HepG2 (cell line): ENCODE measurements around the gene NOTUM. TPM values are rescaled to one million over a fixed set of nuclear protein-coding genes. Genes with fewer than 3 reads are reported as not detected.

Experiments used
- ARID4A ChIP-seq: sonication (generic); formaldehyde crosslinking; IDR thresholded peaks from 2 replicates; pipeline ENCODE4 v1.5.0; 2020; ENCODE audit warnings: mild to moderate bottlenecking, missing genetic modification reagents, borderline replicate concordance
- ELF4 ChIP-seq: sonication (generic); formaldehyde crosslinking; IDR thresholded peaks from 2 replicates; pipeline ENCODE4 v1.5.0; 2020; ENCODE audit warnings: missing genetic modification reagents, mild to moderate bottlenecking, moderate library complexity, borderline replicate concordance
- HOXA9 ChIP-seq: sonication (generic); formaldehyde crosslinking; IDR thresholded peaks from 2 replicates; pipeline ENCODE4 v1.8.1; 2022; ENCODE audit warnings: missing genetic modification reagents, mild to moderate bottlenecking, moderate library complexity, borderline replicate concordance
- MBNL3 ChIP-seq: fragments of 250-450 bp; sonication (Bioruptor Pico); conservative IDR thresholded peaks from 2 replicates; pipeline ENCODE4 v1.8.0; 2022; ENCODE audit warnings: mild to moderate bottlenecking, inconsistent platforms
- SALL2 ChIP-seq: sonication (generic); formaldehyde crosslinking; IDR thresholded peaks from 2 replicates; pipeline ENCODE4 v1.8.1; 2023; ENCODE audit warnings: mild to moderate bottlenecking, missing genetic modification reagents, inconsistent platforms
- SMAD9 ChIP-seq: sonication (generic); formaldehyde crosslinking; IDR thresholded peaks from 2 replicates; pipeline ENCODE4 v1.5.1; 2020; ENCODE audit warnings: mild to moderate bottlenecking, missing genetic modification reagents
- TAF1 ChIP-seq: sonication (generic); formaldehyde crosslinking; IDR thresholded peaks from 2 replicates; pipeline ENCODE4 v1.4.0; 2020; ENCODE audit warnings: missing genetic modification reagents
- ZBTB26 ChIP-seq: IDR thresholded peaks from 2 replicates; pipeline ENCODE4 v1.6.1; 2016; ENCODE audit warnings: missing compliant biosample characterization, missing genetic modification reagents, borderline replicate concordance
- ZFX ChIP-seq: sonication (generic); formaldehyde crosslinking; IDR thresholded peaks from 2 replicates; pipeline ENCODE4 v1.4.0; 2020; ENCODE audit warnings: mild to moderate bottlenecking, low read depth, missing genetic modification reagents, moderate library complexity
- ZNF17 ChIP-seq: sonication (generic); formaldehyde crosslinking; IDR thresholded peaks from 2 replicates; pipeline ENCODE4 v1.5.0; 2020; ENCODE audit warnings: mild to moderate bottlenecking, missing genetic modification reagents
- ZNF446 ChIP-seq: sonication (generic); formaldehyde crosslinking; IDR thresholded peaks from 2 replicates; pipeline ENCODE4 v1.5.0; 2020; ENCODE audit warnings: mild to moderate bottlenecking, missing genetic modification reagents
- ZNF646 ChIP-seq: sonication (generic); formaldehyde crosslinking; IDR thresholded peaks from 2 replicates; pipeline ENCODE4 v1.9.0; 2021; ENCODE audit warnings: mild to moderate bottlenecking, missing genetic modification reagents
- ZNF724P ChIP-seq: sonication (generic); formaldehyde crosslinking; IDR thresholded peaks from 2 replicates; pipeline ENCODE4 v1.8.0; 2022; ENCODE audit warnings: missing genetic modification reagents, borderline replicate concordance
- ZNF749 ChIP-seq: sonication (generic); formaldehyde crosslinking; IDR thresholded peaks from 2 replicates; pipeline ENCODE4 v1.8.0; 2022; ENCODE audit warnings: mild to moderate bottlenecking, missing genetic modification reagents, moderate library complexity, borderline replicate concordance
- ZSCAN12 ChIP-seq: sonication (generic); formaldehyde crosslinking; IDR thresholded peaks from 2 replicates; pipeline ENCODE4 v1.9.0; 2021; ENCODE audit warnings: mild to moderate bottlenecking, missing genetic modification reagents
- ZSCAN21 ChIP-seq: sonication (generic); formaldehyde crosslinking; IDR thresholded peaks from 2 replicates; pipeline ENCODE4 v1.8.0; 2022; ENCODE audit warnings: mild to moderate bottlenecking, missing genetic modification reagents, moderate library complexity, borderline replicate concordance
- polyA plus RNA-seq, 8 experiments: library from polyadenylated mRNA; depleted of rRNA in 3 of 8; stranded (reverse) in 7 of 8; unstranded in 1 of 8; fragments of >200 nt; fragmentation: Illumina TruSeq in 4 of 8; extraction: Trizol in 4 of 8; gene quantifications; 2 replicates each; pipeline versions ENCODE4 v1.2.1 to v1.2.3, GENCODE V29; 2011 to 2016; ENCODE audit warnings: low read depth in 4 of 8, missing spikeins in 1 of 8, mixed read lengths in 1 of 8; ENCODE audit not compliant: insufficient read depth in 1 of 8
- total RNA-seq, 5 experiments: library from RNA; depleted of rRNA; stranded (reverse); fragments of >200 nt; fragmentation: Illumina TruSeq; extraction: Trizol; gene quantifications; 2 replicates each; pipeline ENCODE4 v1.2.3, GENCODE V29; 2016; ENCODE audit warnings: low read depth in 1 of 5

The NOTUM gene
- total and polyA plus RNA-seq, 2 of the 13 experiments (the other 11 are each of a cell fraction or from before 2014, with no cell fraction given): 150 to 160 TPM

- TF ChIP-seq ZBTB26 (CRISPR knock-in tag) (0 out of 2 replicates have a peak, but pooled peaks have one; percentile 54), ZNF724P (CRISPR knock-in tag) (peak; percentile 85), TAF1 (CRISPR knock-in tag) (peak; percentile 75), ZSCAN21 (CRISPR knock-in tag) (peak; percentile 93), ZNF17 (CRISPR knock-in tag) (no peak), SMAD9 (CRISPR knock-in tag) (no peak), ZSCAN12 (CRISPR knock-in tag) (no peak), ZNF646 (no peak), ELF4 (CRISPR knock-in tag) (peak; percentile 94), HOXA9 (CRISPR knock-in tag) (no peak), ZFX (CRISPR knock-in tag) (peak; percentile 62), ZNF446 (CRISPR knock-in tag) (peak; percentile 57; the same call in 1 of the 2 replicates), ARID4A (CRISPR knock-in tag) (peak; percentile 87; the same call in 1 of the 2 replicates), ZNF749 (CRISPR knock-in tag) (no peak; the same call in 1 of the 2 replicates), SALL2 (CRISPR knock-in tag) (peak; percentile 80), MBNL3 (CRISPR knock-in tag) (no peak)
Observed at GRCh38 chr17:81977211-81977808, 16.3 kb upstream of the NOTUM start, which contains the start of gene ASPSCR1 (continued).
